ENCODE measurements around the gene EPB41L4B. TPM values are rescaled to one million over a fixed set of nuclear protein-coding genes. Genes with fewer than 3 reads are reported as not detected.

EPB41L4B gene
- total and polyA plus RNA-seq, 2 of the 4 experiments (the other 2 are of a cell fraction): 0.36 to 0.54 TPM

DNA sequence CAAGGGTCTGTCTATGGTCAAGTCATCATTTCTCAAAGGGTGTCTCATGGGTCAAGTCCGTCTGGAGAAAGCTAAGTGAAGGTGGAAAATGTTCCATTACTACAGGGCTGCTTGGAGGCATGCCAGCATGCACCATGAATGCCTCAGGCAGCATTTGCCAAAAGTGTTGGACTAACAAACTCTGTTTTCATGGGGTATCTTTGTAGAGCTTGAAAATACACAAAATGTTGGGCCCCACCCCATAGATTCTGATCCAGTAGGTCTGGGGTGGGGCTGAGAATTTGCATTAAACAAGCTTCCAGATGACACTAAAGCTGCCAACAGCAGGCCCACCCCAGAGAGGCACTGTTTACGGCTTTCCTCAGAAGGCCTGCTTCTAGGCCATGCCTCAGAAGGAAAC is 78.8 kb downstream of the EPB41L4B start:
- Histone ChIP-seq H4K5ac (ENCODE audit: low read depth, low read length) (no peak overlapping the region), H3K14ac (replicated peaks; ENCODE audit: low read depth, low read length) (no peak overlapping the region), H3K27ac (ENCODE audit: insufficient read depth, low read length) (no peak overlapping the region), H3K4ac (ENCODE audit: low read depth, low read length) (no peak overlapping the region), H3K9me1 (ENCODE audit: insufficient read depth, low read length) (no peaks in the 10 kb centered on the region; the same call in 1 of the 2 replicates), H2BK120ac (ENCODE audit: low read depth, low read length) (no peak overlapping the region), H3K23ac (ENCODE audit: low read depth, low read length) (no peak overlapping the region), H3K27me3 (ENCODE audit: control insufficient read depth, insufficient read depth, low read length) (peaks cover 13% of the 10 kb centered on the region), H3K79me1 (ENCODE audit: low read depth in 1 of 2, low read length in 2 of 2) (no peaks in the 10 kb centered on the region), H3K18ac (ENCODE audit: low read depth, low read length) (no peak overlapping the region), H2BK20ac (ENCODE audit: low read depth, low read length) (no peak overlapping the region), H3K56ac (ENCODE audit: extremely low read depth, insufficient read depth, low read length) (no peak overlapping the region), H3K4me3 (ENCODE audit: insufficient read depth, low read depth, low read length) (no peak overlapping the region), H3K4me2 (ENCODE audit: low read depth, low read length) (no peak overlapping the region), H3K9ac (ENCODE audit: low read depth, low read length) (no peak overlapping the region), H4K91ac (ENCODE audit: insufficient read depth, low read depth, low read length) (no peak overlapping the region), H2BK5ac (ENCODE audit: low read depth, low read length, poor library complexity, severe bottlenecking) (no peak overlapping the region), H4K20me1 (ENCODE audit: insufficient read depth, low read length) (no peaks in the 10 kb centered on the region), H2BK15ac (ENCODE audit: low read depth, low read length) (no peak overlapping the region), H2AFZ (replicated peaks; ENCODE audit: low read length, poor library complexity) (no peak overlapping the region), H4K8ac (ENCODE audit: low read depth in 2 of 2, low read length in 2 of 2) (no peak overlapping the region), H3K36me3 (ENCODE audit: control insufficient read depth, insufficient read depth, low read length) (no peaks in the 10 kb centered on the region), H3K9me3 (ENCODE audit: control insufficient read depth, insufficient read depth, low read length) (no peaks in the 10 kb centered on the region), H2AK5ac (ENCODE audit: low read depth, low read length) (no peak overlapping the region), H3K4me1 (ENCODE audit: control insufficient read depth, insufficient read depth, low read length) (no peaks in the 10 kb centered on the region), H2AK9ac (replicated peaks; ENCODE audit: low read depth, low read length, poor library complexity) (no peak overlapping the region)
- intact Hi-C loops (cut with micrococcal nuclease) (no loop called here), in situ Hi-C loops (cut with MboI; ENCODE audit: low sequenced_read_pairs) (no loop called here), dilution Hi-C loops (cut with HindIII; ENCODE audit: low sequenced_read_pairs, unreplicated experiment) (no loop called here)
- no CpG with 5 or more reads among the region's 2 CpGs for WGBS, 2 experiments (ENCODE audit: extremely low coverage in 2 of 2, insufficient read length in 1 of 2)
- TF ChIP-seq RCOR1 (IDR thresholded peaks at IDR 0.05; ENCODE audit: insufficient replicate concordance, low read length) (no peak), FOS (IDR thresholded peaks at IDR 0.05; ENCODE audit: low read depth, low read length) (no peak), CHD1 (IDR thresholded peaks at IDR 0.05; ENCODE audit: low read depth, low read length) (no peak), MXI1 (IDR thresholded peaks at IDR 0.05; ENCODE audit: borderline replicate concordance, low read depth, low read length) (no peak)
- TF ChIP-seq, protein P1, sequence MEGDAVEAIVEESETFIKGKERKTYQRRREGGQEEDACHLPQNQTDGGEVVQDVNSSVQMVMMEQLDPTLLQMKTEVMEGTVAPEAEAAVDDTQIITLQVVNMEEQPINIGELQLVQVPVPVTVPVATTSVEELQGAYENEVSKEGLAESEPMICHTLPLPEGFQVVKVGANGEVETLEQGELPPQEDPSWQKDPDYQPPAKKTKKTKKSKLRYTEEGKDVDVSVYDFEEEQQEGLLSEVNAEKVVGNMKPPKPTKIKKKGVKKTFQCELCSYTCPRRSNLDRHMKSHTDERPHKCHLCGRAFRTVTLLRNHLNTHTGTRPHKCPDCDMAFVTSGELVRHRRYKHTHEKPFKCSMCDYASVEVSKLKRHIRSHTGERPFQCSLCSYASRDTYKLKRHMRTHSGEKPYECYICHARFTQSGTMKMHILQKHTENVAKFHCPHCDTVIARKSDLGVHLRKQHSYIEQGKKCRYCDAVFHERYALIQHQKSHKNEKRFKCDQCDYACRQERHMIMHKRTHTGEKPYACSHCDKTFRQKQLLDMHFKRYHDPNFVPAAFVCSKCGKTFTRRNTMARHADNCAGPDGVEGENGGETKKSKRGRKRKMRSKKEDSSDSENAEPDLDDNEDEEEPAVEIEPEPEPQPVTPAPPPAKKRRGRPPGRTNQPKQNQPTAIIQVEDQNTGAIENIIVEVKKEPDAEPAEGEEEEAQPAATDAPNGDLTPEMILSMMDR (conservative IDR thresholded peaks at IDR 0.05; ENCODE audit: low read depth, low read length): no peak
- BruUV-seq (replicated peaks): no TSS peak
- CTCF ChIA-PET: no interaction called here
- POLR2A ChIA-PET (ENCODE audit: unreplicated experiment): no interaction called here
- DNase-seq (no peak), ATAC-seq (ENCODE audit: low read depth) (no peak)

Measured in IMR-90 (cell line).